ENCODE measurements around the gene PALB2.

PALB2 gene

DNA sequence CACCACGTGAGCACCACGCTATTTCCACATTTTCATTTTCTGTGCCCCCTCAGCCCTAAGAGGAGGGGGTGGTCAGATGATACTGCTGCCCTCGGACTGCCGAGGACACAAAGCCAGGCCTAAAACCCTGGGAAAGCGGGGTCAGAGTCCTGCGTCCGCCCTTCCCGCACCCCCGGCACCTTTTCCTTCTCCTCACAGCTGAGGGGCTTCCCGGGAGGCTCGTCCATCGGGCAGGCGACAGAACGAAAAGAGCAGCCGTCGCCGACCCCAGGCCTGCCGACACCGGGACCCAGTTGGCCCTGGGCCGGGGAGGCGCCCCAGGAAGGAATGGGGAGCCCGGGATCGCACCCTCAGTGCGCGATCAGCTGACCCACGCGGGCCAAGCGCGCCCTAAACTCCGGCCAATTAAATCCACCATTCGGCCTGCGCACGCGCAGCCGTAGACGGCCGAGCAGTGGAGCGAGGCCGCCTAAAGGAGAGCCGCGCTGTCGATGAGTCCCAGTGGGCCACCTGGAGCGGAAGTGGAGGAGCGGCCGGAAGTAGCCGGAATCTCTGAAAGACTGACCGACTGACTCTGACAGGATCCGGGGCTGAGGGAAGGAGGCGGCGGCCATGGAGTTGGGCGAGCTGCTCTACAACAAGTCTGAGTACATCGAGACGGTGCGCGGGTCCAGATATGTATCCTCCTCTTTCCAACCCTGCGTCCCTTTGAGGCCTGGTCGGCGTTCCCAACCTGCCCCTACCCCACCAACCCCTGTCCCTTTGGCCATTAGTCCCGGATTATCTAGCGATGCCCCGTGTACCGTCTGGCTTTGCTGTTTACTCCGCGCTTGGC, at the start of gene PALB2, which contains the start of gene DCTN5:
Gene PALB2, minus strand, starts transcription at position 380 of the 835 bp plus-strand sequence. Its CDS starts 153 bp downstream, at position 227.
Gene DCTN5, plus strand, starts transcription at position 536 of the 835 bp plus-strand sequence. Its CDS starts 77 bp downstream, at position 613.
- peak; percentile 90 for DNase-seq

DNA sequence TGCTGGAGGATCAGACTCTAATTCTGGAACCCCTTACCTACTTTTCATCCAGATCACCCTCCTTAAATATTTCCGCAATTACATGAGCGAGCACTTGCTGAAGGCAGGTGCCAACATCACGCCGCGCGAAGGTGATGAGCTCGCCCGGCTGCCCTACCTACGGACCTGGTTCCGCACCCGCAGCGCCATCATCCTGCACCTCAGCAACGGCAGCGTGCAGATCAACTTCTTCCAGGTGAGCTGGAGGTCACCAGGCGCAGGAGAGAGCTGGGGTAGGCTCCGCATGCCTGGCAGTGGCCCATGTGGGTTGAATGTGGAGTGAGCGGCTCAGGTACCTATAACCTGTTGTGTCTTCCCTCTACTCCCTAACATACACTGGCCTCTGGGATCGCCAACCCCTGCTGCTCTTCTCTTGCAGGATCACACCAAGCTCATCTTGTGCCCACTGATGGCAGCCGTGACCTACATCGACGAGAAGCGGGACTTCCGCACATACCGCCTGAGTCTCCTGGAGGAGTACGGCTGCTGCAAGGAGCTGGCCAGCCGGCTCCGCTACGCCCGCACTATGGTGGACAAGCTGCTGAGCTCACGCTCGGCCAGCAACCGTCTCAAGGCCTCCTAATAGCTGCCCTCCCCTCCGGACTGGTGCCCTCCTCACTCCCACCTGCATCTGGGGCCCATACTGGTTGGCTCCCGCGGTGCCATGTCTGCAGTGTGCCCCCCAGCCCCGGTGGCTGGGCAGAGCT, 48.5 kb upstream of the PALB2 start:
- no peak for DNase-seq

DNA sequence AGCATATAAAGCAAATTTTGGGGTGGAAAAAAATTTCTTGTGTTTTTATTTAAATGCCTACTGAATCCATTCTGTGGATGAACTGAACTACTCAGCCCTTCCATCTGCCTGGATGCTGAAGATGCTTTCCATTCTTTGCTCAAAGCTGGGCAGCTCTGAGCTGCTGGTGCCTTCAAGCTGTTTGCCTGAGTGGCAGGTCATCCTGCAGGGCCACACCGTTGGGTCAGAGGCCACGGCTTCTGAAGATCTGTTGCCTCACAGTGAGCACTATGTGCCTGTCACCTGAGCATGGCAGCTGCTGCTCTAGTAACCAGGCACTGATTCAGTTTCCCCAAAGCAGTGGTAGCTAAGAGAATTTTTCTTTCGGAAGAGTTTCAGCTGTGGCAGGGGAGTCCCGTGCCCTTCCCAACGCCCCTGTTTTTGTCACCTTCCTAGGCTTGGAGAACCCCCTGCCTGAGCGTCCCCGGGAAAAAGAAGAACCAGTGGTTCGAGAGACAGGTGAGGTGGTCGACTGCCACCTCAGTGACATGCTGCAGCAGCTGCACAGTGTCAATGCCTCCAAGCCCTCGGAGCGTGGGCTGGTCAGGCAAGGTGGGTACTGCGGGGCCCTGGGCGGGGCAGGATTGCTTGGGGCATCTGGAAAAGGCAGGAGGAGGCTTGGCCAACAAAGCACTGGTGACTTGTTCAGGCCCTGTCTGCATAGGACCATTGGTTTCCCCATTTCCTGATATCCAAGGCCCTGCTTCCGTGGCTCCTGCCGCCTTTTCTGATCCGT, 46.1 kb upstream of the PALB2 start:
- no peak for DNase-seq

DNA sequence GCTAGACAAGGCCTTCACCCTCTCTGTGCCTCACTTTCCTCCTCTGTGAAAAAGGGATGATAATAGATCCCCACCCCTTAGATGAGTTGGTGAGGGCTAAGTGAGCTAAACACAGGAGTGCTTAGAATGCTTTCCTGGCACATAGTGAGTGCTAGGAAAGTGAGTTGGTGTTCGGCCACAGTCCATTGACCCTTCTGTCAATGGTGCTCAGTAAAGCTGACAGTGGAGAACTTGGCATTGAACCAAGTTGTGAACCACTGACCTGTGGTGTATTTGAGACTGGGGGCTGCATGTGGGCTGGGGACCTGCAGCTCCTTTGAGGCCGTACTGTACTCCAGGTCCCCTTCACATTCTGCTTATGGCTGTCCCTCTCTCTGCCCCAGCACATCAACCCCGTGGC, 42.4 kb upstream of the PALB2 start:
- no peak for DNase-seq

DNA sequence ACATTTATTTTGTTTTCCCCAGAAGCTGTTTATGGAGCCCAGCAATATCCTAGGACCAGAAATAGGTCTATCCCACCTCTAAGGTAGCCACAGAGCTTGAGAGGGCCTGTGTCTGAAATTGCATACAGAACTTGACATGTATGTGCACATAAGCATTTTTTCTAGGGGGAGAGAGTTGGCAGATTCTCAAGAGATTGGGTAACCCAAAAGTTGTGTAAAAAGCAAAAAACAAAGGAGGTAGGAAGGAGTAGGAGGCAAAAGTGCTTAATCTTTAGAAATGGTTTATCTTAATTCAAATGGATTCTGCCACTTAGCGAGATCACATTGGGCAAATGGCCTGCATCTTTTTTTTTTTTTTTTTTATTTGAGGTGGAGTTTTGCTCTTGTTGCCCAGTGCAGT, 41.1 kb upstream of the PALB2 start:
- no peak for DNase-seq

DNA sequence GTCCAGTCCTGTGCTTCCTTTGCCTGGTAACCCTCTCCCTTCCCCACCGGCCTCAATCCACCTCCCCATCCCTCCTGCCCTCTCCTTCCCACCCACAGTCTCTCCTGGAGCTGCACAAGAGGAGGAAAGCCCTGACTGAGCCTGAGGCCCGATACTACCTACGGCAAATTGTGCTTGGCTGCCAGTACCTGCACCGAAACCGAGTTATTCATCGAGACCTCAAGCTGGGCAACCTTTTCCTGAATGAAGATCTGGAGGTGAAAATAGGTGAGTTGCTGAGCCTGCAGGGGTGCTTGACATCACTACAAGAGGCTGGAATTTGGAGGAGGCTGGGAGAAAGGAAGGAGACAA, 38.9 kb upstream of the PALB2 start:
- DNase-seq, result no peak

DNA sequence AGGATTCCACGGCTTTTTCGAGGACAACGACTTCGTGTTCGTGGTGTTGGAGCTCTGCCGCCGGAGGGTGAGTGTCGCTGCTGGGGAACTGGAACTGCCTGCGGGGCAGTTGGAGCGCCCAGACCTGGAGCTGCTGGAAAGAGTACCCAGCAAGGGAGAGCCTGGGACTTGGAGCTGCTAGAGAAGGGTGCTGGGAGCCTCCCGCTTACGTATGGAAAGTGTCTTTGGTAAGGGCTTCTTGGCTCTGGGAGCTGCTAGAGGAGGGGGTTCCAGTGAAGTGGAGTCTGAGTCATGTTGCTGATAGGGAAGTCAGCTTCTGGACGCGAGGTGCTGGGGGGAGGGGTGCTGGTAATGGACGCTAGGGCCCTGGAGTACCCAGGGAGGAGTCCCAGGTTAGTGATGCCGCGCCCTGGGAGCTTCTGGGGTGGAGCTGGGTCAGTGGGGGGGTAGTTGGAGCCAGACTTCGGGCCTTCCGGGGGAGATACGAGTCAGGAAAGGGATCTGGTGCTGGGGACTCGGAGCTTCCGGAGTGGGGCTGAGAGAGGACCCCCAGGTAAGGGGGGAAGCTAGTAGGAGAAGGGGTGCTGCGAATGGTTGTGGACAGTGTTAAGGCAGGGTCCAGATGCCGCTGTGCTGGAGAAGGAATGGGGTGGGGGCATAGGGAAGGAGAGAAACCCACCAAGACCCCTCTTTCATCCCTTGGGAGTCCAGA, 38.3 kb upstream of the PALB2 start:
- peak; percentile 15 for DNase-seq

DNA sequence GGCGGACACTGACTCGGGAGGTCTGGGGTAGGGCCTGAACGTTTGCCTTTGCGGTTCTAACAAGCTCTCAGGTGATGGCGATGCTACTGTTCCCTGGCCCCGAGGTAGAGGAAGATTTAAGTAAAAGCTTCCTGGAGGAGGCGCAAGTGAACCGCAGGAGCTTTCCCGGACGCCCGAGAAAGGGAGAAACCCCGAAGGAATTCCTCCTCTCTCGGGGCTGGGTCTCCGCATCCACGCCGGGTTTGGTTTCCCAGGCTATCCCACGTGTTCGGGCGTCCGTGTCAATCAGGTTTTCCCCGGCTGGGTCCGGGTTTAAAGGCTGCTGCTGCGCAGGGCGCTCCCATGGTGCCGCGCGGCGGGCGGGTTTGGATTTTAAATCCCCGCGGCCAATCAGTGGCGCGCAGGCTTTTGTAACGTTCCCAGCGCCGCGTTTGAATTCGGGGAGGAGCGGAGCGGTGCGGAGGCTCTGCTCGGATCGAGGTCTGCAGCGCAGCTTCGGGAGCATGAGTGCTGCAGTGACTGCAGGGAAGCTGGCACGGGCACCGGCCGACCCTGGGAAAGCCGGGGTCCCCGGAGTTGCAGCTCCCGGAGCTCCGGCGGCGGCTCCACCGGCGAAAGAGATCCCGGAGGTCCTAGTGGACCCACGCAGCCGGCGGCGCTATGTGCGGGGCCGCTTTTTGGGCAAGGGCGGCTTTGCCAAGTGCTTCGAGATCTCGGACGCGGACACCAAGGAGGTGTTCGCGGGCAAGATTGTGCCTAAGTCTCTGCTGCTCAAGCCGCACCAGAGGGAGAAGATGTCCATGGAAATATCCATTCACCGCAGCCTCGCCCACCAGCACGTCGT, 37.5 kb upstream of the PALB2 start, which contains the start of gene PLK1:
Gene PLK1, plus strand, starts transcription at position 460 of the 844 bp plus-strand sequence. Its CDS starts 44 bp downstream, at position 504.
- peak; percentile 83 for DNase-seq

DNA sequence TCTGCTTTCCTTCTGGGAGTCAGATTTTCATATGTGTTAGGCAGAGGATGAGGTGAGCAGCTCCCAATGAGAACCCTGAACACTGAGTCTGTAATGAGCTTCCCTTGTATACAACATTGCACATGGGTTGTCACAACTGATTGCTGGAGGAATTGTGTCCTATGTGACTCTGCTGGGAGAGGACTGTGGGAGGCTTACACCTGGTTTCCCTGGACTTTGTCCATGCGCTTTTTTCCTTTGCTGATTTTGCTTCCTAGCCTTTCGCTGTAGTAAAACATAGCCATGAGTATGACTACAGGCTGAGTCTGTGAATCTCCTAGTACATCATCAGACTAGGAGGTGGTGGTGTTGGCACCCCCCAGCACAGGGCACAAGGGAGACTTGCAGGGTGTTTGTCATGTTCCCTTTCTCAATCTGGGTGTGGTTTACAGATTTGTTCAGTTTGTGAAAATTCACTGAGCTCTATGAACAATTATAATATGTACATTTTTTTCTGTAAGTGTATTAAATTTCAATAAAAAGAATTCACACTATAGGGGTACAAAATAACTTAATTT, 35.9 kb upstream of the PALB2 start:
- no peak for DNase-seq

DNA sequence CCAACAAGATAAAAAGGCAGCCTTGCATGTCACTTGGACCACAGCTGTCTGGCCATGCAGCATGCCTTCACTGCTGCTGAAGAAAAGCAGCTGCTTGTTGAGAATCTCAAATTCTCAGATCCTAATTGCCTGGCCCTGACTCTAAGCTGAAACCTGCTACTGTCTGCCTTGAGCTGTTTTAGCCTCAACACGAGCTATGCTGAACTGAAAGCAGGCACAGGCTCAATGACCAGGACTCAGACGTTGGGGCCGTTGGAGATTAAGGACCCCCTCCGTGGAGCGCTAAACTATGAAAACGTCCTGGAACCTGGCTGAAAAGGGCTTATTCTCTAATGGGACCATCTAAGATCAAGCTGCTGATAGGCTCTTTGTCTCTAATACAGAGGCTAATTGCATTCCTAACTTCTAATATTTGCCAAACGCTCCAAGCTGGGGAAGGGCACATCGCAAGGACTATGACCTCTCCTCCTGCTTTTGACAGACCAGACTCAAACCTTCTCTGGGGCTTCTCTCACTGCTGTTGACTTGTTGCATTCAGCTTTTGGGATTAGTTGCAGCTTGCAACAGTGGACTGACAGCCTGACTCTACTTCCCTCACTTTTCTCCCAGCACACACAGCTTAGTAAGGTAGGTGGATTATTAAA, 33.0 kb upstream of the PALB2 start:
- DNase-seq, result no peak

DNA sequence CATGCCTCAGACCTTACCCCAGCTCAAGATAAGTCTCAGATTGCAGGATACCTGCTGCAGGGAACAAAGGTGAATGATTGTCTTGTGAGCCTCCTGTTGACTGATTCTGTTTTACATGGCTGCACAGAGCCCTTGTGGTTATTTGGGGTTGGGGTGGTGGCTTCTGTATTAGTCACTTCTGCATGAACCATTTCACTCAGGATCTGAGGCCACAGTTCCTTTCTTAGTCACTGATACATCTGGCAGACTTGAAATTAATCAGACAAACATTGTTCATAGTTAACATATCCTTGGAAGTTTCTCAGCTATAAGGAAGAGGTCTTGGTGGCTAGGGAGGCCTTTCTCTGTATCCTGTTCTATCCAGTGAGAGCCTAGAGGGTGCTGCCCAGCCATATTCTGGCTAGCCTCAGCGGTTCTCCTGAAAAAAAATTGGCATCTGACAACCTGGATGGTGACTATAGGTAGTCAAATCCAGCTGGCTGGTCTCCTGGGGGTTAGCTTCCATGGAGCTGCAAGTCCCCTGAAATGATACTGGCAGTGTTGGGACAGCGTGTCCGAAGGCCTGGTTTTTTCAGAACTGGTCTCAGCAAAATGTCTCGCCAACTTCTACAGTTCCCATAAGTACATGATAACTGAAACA, 29.1 kb upstream of the PALB2 start:
- no peak for DNase-seq

DNA sequence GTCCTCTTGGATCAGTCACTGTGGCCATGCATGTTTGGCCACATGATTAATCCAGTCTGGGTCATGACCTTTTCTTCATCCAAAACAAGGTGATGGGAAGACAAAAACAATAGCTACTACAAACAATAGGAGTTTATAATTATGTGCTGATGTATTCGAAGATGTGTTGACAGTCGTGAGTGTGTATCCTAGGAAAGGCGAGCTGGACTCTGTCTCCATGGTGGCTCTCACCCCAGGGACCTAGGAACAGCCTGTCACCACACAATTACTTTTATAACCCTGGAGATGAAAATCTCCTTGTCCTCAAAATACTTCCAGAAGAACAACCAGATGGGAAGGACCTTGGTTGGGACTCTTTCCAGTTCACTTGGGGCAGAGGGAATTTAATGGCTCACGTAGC, 27.8 kb upstream of the PALB2 start:
- no peak for DNase-seq

DNA sequence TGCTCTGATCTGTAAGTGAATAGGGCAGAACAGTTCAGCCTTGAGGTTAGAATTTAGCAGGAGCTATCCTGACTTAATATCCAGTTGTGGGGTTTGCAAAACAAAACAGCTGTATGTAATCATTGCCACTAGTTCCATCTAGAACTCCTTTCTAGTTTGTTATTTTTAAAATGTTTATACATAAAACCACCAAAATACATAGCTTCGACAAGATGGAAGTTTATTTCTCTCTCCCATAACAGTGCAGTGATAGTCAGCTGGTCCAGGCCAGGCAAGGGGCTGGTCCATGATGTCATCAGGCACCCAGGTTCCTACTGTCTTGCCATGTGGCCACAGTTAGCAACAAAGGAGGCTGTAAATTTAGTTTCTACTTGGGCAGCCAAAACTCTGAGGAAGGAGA, 27.1 kb upstream of the PALB2 start:
- DNase-seq, result no peak

DNA sequence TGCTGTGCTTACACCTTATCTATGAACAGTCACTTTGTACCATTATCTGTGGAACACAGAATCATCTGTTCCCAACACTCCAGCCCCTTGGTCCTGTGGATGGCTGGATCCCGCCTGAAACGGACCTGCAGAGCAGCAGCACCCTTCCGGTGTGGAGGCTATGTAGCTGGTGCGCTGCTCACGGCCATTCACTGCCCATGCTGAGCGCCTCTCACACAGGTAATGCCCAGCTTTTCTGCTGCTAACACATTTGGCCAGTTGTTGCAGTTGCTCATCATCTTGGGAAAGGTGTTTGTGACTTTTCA, 26.2 kb upstream of the PALB2 start:
- no peak for DNase-seq

DNA sequence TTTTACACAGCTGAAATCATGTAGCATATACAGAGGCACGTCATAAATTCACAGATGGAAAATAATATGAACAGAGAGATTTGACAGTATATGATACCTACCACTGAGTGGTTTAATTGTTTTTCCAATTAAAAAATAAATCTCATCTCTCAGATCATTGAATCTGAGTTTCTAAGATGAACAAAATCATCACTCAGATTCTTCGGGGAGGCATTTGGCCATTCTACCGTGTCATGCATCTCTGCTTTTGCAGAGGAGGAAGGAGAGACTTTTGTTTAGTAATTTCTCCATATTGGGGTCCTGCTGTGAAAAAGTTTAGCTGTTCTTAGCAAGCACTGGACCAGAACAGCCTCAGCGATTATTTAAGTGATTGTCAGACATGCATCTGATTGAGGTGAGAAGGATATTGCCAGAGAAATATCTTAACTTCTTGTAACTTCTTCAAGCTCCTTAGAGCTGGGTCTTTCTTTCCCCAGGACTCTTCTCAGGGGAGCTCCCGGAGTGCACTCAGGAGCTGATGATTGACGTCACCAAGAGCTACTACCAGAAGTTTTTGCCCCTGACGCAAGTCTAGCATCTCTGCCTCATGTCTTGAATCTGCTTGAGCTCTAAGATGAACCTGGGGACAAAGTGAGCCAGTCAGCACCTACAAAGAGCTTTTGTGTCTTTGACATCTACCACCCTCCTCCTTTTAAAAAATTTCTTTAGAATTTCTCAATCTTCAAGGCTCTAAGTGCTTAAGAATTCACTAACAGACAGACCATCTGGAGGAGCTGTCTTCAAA, 25.7 kb upstream of the PALB2 start:
- no peak for DNase-seq

DNA sequence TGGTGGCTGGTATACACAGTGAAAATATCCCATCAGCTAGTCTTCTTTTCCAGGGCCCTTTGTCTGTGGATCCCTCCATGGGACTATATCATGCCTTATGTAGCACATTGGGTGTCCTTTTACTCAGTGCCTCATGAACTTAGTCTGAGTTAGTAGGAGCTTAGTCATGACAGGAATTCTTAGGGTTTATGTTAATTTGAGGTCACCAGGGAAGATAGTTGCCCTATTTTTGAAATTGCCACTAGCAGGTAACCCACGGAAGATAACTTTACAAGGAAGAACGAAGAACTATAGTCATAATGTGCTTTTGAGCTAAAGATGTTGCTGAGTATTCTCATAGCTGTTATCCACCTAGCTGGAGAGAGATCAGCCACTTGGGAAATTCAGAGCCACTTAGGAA, 22.8 kb upstream of the PALB2 start:
- no peak for DNase-seq

DNA sequence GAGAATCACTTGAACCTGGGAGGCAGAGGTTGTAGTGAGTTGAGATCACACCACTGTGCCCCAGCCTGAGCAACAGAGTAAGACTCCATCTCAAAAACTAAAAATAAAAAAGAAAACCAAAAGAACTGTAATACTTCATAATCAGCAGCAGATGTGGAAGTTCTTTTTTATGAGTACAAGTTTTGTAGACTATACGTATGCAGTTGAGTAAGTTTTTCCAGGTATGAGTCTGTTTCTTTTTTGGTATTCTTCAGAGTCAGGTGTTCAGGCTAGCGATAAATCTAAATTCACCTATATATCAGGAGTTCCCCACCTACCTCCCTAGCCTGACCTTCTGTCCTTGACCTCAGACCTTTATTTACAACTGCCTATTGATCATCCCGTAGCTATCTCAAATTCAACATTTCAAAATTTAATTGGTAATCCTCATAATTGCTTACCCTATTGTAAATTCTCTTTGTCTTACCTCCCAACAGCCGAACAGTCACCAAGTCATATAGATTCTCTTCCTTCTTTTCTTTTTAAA, 10.9 kb upstream of the PALB2 start:
- DNase-seq, result no peak

DNA sequence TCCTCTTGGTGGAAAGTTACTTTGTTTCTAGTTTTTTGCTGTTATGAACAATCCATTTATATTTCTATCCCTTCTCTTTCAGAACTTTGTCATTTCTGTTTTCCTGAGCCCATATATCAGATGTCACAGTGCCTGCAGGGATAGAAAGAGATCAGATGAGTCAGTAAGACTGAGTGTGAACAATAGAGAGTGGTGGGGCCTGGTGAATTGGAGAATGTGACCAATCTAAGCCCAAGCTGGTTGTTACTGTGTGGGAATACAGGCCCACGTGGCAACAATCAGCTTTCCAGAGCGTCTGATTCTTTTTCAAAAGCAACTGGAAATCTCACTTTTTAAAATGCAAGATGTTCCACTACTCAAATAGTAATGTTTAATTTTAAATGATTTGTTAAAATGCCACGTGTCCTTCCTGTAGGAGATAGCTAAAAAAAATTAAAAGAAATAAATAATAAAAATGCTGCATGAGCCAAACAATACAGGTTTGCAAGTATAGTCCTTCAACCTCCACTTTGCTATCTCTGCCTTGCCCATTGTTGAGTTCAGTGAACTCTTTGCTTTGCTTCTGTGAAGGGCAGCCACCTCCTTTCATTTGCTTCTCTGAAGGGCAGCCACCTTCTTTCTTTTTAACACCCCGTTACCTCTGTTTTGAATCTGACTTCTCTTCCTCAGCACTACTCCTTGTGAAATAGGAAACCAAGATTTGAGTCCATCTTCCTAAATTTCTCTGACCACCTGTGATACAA, 9.7 kb upstream of the PALB2 start:
- DNase-seq, result no peak
